NCI-H1417 (cell line): ENCODE data around the gene KLF3.
A peak's percentile ranks its signal among the peaks of the same experiment; 100 is the strongest.

ENCODE experiments used
- DNase-seq, 3 experiments: peaks; one replicate each; lab custom pipeline; 2025; lab: John Stamatoyannopoulos, UW

Gene KLF3

GRCh38 chr4:38698176-38698575, 34.2 kb downstream of the KLF3 start:
- no peak for DNase-seq

DNA sequence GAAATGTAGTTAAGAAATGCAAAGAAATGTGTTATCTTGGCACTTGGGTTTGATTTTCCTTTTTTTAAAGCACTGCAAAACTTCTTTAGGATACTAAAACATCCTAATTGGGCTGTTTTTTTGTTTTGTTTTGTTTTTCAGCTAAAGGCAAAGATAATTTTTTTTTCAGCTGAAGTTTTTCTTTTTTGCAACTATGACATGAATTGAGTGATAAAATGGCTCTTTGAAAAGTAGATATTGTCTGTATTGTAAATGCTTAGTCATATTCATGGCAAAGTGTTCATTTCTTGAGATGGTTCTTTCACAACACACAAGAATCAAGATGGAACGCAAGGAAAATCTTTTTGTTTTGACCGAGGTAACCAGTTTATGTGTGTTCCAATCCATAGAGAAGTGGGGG, 35.1 kb downstream of the KLF3 start:
- no peak for DNase-seq

GRCh38 chr4:38703635-38704034, 39.6 kb downstream of the KLF3 start:
- DNase-seq, result no peak

DNA sequence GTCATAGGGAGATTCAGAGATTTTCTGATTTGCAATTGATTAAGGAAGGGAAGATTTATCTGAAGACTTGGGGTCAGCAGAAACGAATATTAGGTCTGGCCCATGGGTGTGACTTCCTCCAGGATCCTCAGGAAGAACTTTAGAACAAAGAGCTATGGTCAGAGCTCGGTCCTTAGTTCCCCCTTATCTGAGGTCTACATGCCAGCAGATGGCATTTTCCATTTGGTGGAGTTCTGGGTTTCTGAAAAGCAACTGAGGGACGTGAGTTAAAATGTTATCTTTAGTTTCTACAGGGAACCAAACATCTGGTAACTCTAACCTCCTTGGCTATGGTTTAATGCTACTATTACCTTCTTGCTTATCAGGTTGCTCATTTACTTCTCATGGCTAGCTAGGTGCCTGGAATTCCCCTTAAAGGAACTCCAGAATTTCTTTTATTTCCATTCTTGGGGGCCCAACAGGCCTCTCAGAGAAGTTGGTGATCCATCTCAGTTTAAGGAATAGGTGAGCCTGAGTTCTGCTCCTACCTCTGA, 40.7 kb downstream of the KLF3 start:
- no peak for DNase-seq

DNA sequence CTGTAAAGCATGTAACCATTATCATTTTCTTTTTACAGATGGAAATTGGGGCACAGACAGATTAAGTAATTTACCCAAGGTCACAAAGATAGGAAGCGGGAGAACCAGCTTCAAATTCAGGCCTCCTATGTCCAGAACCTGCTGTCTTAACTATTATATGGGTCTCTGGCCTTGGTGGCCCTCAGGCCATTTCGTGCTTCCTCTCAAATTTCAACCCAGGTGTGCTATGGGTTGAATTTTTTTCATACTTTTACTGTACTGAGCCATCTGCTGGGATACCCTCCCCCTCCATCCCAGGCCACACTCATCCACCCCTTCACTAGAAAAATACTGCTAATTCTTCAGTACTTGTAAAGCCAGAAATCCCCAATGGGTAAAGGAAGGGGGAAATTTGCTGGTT, 42.3 kb downstream of the KLF3 start:
- no peak for DNase-seq

- no peak for DNase-seq
These were observed 46.1 kb downstream of the KLF3 start for GRCh38 chr4:38710053-38710452.

GRCh38 chr4:38711066-38711465, 47.1 kb downstream of the KLF3 start:
- no peak for DNase-seq

GRCh38 chr4:38715050-38715449, 51.1 kb downstream of the KLF3 start:
- no peak for DNase-seq

- no peak for DNase-seq
These were observed 52.3 kb downstream of the KLF3 start for GRCh38 chr4:38716256-38716655.

DNA sequence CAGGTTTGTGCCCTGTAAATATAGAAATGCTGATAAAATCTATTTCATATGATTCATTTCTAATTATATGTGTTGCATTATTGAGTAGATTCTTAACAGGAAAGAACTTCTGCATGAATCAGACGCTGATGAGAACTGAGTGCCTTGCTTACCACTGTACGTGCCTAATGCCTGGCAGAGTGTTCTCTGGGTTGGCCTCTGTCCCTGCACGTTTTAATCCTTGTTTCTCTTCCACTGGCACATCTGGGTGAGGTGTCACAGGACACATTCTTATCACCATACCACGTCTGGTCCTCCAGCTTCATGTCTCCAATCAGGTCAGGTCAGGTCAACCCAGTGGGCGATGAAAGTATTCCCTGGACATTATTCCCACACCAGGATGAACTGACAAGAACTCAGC, 53.6 kb downstream of the KLF3 start:
- no peak for DNase-seq

GRCh38 chr4:38723114-38723513, 59.1 kb downstream of the KLF3 start:
- DNase-seq, result no peak

GRCh38 chr4:38723726-38724474, 59.9 kb downstream of the KLF3 start:
- no peak for DNase-seq

GRCh38 chr4:38724475-38724808, 60.4 kb downstream of the KLF3 start:
- no peak for DNase-seq

GRCh38 chr4:38728631-38729141, 64.7 kb downstream of the KLF3 start:
- DNase-seq, result peak; percentile 52 to 67 (median 53)

GRCh38 chr4:38730493-38730829, 66.5 kb downstream of the KLF3 start:
- no peak for DNase-seq

DNA sequence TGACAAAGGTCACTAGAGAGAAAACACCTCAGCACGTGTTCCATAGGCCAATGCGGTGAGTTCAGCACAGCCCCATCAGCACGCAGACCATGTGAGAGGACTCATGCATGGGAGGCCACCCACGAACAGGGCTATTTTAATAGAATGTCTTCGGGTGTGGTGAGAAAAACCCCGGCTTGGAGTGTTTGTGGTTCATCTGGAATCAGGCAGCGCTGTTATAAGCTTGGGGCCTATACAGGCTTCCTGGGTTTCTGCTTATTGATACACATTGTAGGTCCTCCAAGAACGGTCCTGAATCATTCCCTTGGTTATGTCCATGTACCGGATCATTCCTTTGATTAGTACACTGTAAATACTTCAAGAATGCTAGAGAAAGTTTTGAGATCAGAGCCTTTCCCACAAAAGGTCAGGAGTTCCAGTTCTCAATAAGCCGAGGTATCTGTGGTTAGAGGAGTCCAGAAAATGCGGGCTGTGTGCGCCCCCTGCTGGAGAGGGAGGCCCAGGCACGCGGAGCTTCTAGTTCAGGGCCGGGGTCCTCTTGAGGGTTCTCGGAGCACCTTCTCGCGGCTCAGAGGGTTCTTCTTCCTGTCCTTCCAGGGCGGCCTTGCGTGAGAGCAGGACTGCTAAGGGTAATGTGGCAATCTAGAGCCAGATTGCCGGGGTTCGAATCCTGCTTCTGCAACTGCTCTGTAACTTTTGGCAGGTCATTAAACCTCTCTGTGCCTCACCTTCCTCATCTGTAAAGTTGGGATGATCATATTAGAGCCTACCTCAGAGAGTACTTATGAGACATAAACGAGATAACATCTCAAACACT, 67.0 kb downstream of the KLF3 start:
- peak; percentile 16 to 76 (median 63) for DNase-seq

DNA sequence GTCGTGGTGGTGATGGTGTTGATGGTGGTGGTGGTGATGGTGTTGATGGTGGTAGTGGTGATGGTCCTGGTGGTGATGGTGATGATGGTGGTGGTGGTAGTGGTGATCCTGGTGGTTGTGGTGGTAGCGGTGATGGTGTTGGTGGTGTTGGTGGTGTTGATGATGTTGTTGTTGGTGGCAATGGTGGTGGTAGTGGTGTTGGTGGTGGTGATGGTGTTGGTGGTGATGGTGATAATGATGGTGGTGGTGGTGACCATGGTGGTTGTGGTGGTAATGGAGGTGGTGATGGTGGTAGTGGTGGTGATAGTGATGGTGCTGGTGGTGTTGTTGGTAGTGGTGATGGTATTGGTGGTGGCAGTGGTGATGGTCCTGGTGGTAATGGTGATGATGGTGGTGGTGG, 69.7 kb downstream of the KLF3 start:
- DNase-seq, result no peak

- no peak for DNase-seq
These were observed 70.4 kb downstream of the KLF3 start for GRCh38 chr4:38734446-38734845.

DNA sequence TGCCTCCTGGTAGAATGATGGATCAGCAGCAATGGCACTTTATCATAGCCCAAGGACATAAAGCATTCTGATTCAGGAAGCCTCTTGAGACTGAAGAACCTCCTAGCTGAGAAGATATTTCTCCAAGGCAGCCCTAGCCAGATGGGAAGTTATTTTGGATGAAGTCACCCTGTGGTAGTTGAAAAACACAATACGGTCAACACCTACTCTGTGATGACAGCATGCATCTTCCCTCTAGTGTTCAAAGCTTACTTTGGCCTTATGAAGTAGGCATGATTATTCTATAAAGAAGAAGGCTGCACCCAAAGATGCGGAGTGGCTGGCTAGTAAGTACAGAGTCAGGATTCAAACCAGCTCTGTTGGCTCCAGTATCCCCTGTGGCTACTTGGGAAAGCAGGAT, 70.9 kb downstream of the KLF3 start:
- DNase-seq, result no peak

GRCh38 chr4:38735870-38736269, 71.9 kb downstream of the KLF3 start:
- no peak for DNase-seq

DNA sequence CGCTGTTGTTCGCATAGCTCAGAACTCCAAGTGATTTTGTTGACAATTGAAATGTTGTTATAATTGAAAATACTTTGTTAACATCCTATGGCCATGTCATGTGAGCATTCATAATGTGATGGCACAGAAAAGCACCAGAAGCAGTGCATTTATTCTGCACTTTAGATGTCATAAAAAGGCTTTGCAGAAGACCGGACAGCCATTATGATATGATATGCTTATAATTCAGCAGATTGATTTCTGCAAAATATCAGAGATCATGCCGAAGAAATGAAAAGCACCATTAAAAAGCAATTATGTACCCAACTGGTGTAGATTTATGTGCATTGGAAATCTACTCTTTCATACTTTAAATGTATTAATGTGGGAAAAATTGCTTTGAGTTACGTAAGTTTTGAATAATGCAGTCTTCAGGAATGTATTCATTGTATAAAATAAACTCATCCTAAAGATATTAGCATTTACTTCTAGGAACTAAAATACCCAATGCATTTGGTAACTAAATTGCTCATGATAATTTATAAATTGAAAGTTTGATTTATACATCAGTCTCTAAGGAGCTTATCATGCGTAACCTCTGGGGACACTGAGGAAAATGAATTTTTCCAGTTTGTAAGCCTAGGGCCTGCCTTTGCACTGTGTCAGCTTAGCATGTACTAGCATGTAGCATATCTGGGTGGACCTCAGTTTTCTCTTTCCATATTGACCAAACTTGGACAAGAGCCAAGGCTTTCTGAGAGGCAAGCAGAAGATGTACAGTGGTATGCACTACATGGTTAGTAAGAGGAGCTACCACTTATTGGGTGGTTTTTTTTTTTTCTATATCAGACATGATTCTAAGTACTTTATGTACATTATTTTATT, 75.2 kb downstream of the KLF3 start:
- DNase-seq, result no peak

GRCh38 chr4:38740303-38740702, 76.3 kb downstream of the KLF3 start:
- DNase-seq, result no peak
